Vagina (tissue), 2 donors: ENCODE measurements around the gene NANS. TPM values are rescaled to one million over a fixed set of nuclear protein-coding genes. Genes with fewer than 3 reads are reported as not detected.

Experiments
- DNase-seq, 2 donors: peaks; one replicate each; pipeline ENCODE4 v3.0.0-alpha.2; 2017; ENCODE audit errors: extremely low spot score in 2 of 2
- H3K27ac ChIP-seq: fragments of 200-600 bp; sonication (generic); one replicate; pipeline ENCODE4 v1.5.1; 2019
- H3K27me3 ChIP-seq: fragments of 200-600 bp; sonication (generic); one replicate; pipeline ENCODE4 v1.5.1; 2019
- H3K36me3 ChIP-seq, 2 donors: fragments of 200-600 bp; sonication (generic); one replicate each; pipeline ENCODE4 v1.5.1; 2017 to 2019
- H3K4me1 ChIP-seq: fragments of 200-600 bp; sonication (generic); one replicate; pipeline ENCODE4 v1.5.1; 2019
- H3K4me3 ChIP-seq, 2 donors: fragments of 200-600 bp; sonication (generic); 1 replicate in 1 of 2; 2 replicates in 1 of 2; pipeline ENCODE4 v1.5.1; 2016 to 2019
- H3K9me3 ChIP-seq: fragments of 200-600 bp; sonication (generic); one replicate; pipeline ENCODE4 v1.5.1; 2019
- CTCF ChIP-seq, 3 experiments: fragments of 450-650 bp in 2 of 3; fragments of 200-600 bp in 1 of 3; sonication (generic) in 1 of 3; IDR thresholded peaks; one replicate each; pipeline ENCODE4 v1.5.1; 2017 to 2019; ENCODE audit warnings: antibody characterized with exemption in 3 of 3, mild to moderate bottlenecking in 2 of 3, moderate library complexity in 2 of 3
- POLR2A ChIP-seq, 2 donors: fragments of 450-650 bp; IDR thresholded peaks; one replicate each; pipeline ENCODE4 v1.6.1; 2017; ENCODE audit warnings: antibody characterized with exemption in 2 of 2, mild to moderate bottlenecking in 2 of 2, moderate library complexity in 2 of 2
- POLR2AphosphoS5 ChIP-seq, 2 donors: sonication (generic); formaldehyde crosslinking; IDR thresholded peaks; one replicate each; pipeline ENCODE4 v1.9.0; 2017; ENCODE audit warnings: antibody characterized with exemption in 2 of 2, mild to moderate bottlenecking in 2 of 2, low read depth in 1 of 2; ENCODE audit not compliant: insufficient read depth in 1 of 2
- intact Hi-C: fragments of 100-400 bp; cut with DNase I; formaldehyde crosslinking; loops from one replicate; pipeline ENCODE4 v1.15.1; 2023
- total RNA-seq: library from RNA; depleted of rRNA; stranded (reverse); fragments of >200 nt; gene quantifications from one replicate; pipeline ENCODE4 v1.2.3, GENCODE V29; 2016

Gene NANS
- total RNA-seq, 1 donor from 2014 or later = 41.7 TPM

- Histone ChIP-seq H3K4me3 (no peak overlapping the region), H3K4me1 (no peaks in the 10 kb centered on the region), H3K27me3 (no peaks in the 10 kb centered on the region), H3K9me3 (no peaks in the 10 kb centered on the region), H3K27ac (no peak overlapping the region), H3K36me3 (peaks cover 0 to 3% of the 10 kb centered on the region in 2 donors)
- no peak for DNase-seq
- intact Hi-C loops = no loop called here
- TF ChIP-seq CTCF (IDR thresholded peaks at IDR 0.05) (no peak), POLR2A (IDR thresholded peaks at IDR 0.05) (no peak), POLR2AphosphoS5 (IDR thresholded peaks at IDR 0.05; ENCODE audit: insufficient read depth in 1 of 2, low read depth in 1 of 2) (no peak)
Measured at GRCh38 chr9:98099346-98099745, 42.8 kb downstream of the NANS start.

- no peaks in the 10 kb centered on the region for H3K36me3 ChIP-seq
- no peak for DNase-seq
- no peaks in the 10 kb centered on the region for H3K4me1 ChIP-seq
- H3K9me3 ChIP-seq = no peaks in the 10 kb centered on the region
- H3K4me3 ChIP-seq = no peak overlapping the region
- no peak overlapping the region for H3K27ac ChIP-seq
- no peak for TF ChIP-seq POLR2AphosphoS5 (IDR thresholded peaks at IDR 0.05; ENCODE audit: insufficient read depth in 1 of 2, low read depth in 1 of 2)
- TF ChIP-seq POLR2A (IDR thresholded peaks at IDR 0.05) = no peak
- H3K27me3 ChIP-seq = no peaks in the 10 kb centered on the region
- intact Hi-C loops = no loop called here
Measured at GRCh38 chr9:98099898-98100297, 43.4 kb downstream of the NANS start.

GRCh38 chr9:98100456-98100855 lies 43.9 kb downstream of the NANS start:
- H3K27ac ChIP-seq = no peak overlapping the region
- intact Hi-C loops = no loop called here
- DNase-seq = no peak
- TF ChIP-seq CTCF (IDR thresholded peaks at IDR 0.05) (no peak), POLR2A (IDR thresholded peaks at IDR 0.05) (no peak), POLR2AphosphoS5 (IDR thresholded peaks at IDR 0.05; ENCODE audit: insufficient read depth in 1 of 2, low read depth in 1 of 2) (no peak)
- no peaks in the 10 kb centered on the region for H3K9me3 ChIP-seq
- H3K4me3 ChIP-seq = no peak overlapping the region
- H3K36me3 ChIP-seq = no peaks in the 10 kb centered on the region
- no peaks in the 10 kb centered on the region for H3K4me1 ChIP-seq
- H3K27me3 ChIP-seq = no peaks in the 10 kb centered on the region

GRCh38 chr9:98101416-98101815 lies 44.9 kb downstream of the NANS start:
- H3K36me3 ChIP-seq = no peaks in the 10 kb centered on the region
- intact Hi-C loops = no loop called here
- H3K4me1 ChIP-seq = no peaks in the 10 kb centered on the region
- TF ChIP-seq POLR2A (IDR thresholded peaks at IDR 0.05) (no peak), POLR2AphosphoS5 (IDR thresholded peaks at IDR 0.05; ENCODE audit: insufficient read depth in 1 of 2, low read depth in 1 of 2) (no peak), CTCF (IDR thresholded peaks at IDR 0.05) (no peak)
- no peak overlapping the region for H3K4me3 ChIP-seq
- H3K9me3 ChIP-seq = no peaks in the 10 kb centered on the region
- H3K27me3 ChIP-seq = no peaks in the 10 kb centered on the region
- H3K27ac ChIP-seq = no peak overlapping the region
- peak in 1 of 2 donors; percentile 40 for DNase-seq

GRCh38 chr9:98101868-98102273 lies 45.3 kb downstream of the NANS start:
- peak in 1 of 2 donors; percentile 29 for DNase-seq
- peak in 1 of 2 donors; percentile 34 for TF ChIP-seq POLR2AphosphoS5 (IDR thresholded peaks at IDR 0.05; ENCODE audit: insufficient read depth in 1 of 2, low read depth in 1 of 2)
- TF ChIP-seq POLR2A (IDR thresholded peaks at IDR 0.05) = peak in 1 of 2 donors; percentile 12
- TF ChIP-seq CTCF (IDR thresholded peaks at IDR 0.05) = no peak
- no peaks in the 10 kb centered on the region for H3K36me3 ChIP-seq

More at GRCh38 chr9:98101868-98102273, 45.3 kb downstream of the NANS start:
- Histone ChIP-seq H3K9me3 (no peaks in the 10 kb centered on the region), H3K27ac (no peak overlapping the region), H3K27me3 (no peaks in the 10 kb centered on the region), H3K4me1 (no peaks in the 10 kb centered on the region), H3K4me3 (no peak overlapping the region)
- intact Hi-C loops = no loop called here
